ENCODE data around the gene NUSAP1.

DNA sequence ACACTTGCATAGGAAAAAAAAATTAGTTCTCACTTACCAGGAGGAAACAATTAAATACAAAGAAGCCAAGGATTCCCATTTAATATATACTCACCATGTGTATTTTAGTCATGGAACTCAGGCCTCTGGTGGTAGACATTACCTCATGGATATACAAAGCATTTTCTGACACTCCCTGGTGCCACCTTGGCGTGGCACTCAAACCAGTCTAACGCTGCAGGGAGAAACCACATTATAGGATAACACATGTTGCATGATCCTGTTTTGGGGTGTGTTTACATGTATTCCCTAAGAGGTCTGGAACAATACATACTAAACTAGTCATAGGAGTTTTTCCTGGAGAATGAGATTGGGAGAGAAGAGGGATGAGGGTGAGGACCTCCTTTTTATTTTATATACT, 78.3 kb downstream of the NUSAP1 start:
- TF ChIP-seq, protein P1, sequence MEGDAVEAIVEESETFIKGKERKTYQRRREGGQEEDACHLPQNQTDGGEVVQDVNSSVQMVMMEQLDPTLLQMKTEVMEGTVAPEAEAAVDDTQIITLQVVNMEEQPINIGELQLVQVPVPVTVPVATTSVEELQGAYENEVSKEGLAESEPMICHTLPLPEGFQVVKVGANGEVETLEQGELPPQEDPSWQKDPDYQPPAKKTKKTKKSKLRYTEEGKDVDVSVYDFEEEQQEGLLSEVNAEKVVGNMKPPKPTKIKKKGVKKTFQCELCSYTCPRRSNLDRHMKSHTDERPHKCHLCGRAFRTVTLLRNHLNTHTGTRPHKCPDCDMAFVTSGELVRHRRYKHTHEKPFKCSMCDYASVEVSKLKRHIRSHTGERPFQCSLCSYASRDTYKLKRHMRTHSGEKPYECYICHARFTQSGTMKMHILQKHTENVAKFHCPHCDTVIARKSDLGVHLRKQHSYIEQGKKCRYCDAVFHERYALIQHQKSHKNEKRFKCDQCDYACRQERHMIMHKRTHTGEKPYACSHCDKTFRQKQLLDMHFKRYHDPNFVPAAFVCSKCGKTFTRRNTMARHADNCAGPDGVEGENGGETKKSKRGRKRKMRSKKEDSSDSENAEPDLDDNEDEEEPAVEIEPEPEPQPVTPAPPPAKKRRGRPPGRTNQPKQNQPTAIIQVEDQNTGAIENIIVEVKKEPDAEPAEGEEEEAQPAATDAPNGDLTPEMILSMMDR (IDR thresholded peaks at IDR 0.05), result no peak
- no peak for TF ChIP-seq POLR2A (IDR thresholded peaks at IDR 0.05)
